Fibroblast of villous mesenchyme (primary cell): ENCODE measurements around the gene CXCL6. TPM values are rescaled to one million over a fixed set of nuclear protein-coding genes. Genes with fewer than 3 reads are reported as not detected.

ENCODE experiments used
- DNase-seq: peaks from one replicate; pipeline ENCODE4 v3.0.0-alpha.2; 2010; ENCODE audit warnings: low read depth
- H3K4me3 ChIP-seq: 2 replicates; pipeline ENCODE4 v1.5.1; 2011; ENCODE audit warnings: low read depth, mild to moderate bottlenecking, low read length
- total RNA-seq: library from RNA; depleted of rRNA; stranded (reverse); fragments of >200 nt; gene quantifications from 2 replicates; pipeline ENCODE4 v1.2.3, GENCODE V29; 2012
- TF ChIP-seq, protein P1 (sequence below): IDR thresholded peaks from 2 replicates; pipeline ENCODE4 v1.5.1; 2012; ENCODE audit warnings: low read depth, mild to moderate bottlenecking, low read length; ENCODE audit not compliant: insufficient read depth

CXCL6 gene
- total RNA-seq, 1 donor, result 4.7 TPM

GRCh38 chr4:73872316-73873108 is 36.0 kb downstream of the CXCL6 start:
- TF ChIP-seq, protein P1, sequence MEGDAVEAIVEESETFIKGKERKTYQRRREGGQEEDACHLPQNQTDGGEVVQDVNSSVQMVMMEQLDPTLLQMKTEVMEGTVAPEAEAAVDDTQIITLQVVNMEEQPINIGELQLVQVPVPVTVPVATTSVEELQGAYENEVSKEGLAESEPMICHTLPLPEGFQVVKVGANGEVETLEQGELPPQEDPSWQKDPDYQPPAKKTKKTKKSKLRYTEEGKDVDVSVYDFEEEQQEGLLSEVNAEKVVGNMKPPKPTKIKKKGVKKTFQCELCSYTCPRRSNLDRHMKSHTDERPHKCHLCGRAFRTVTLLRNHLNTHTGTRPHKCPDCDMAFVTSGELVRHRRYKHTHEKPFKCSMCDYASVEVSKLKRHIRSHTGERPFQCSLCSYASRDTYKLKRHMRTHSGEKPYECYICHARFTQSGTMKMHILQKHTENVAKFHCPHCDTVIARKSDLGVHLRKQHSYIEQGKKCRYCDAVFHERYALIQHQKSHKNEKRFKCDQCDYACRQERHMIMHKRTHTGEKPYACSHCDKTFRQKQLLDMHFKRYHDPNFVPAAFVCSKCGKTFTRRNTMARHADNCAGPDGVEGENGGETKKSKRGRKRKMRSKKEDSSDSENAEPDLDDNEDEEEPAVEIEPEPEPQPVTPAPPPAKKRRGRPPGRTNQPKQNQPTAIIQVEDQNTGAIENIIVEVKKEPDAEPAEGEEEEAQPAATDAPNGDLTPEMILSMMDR, result no peak
- no peak for DNase-seq
- H3K4me3 ChIP-seq, result no peak overlapping the region

GRCh38 chr4:73874386-73874785 is 37.9 kb downstream of the CXCL6 start:
- TF ChIP-seq, protein P1, result no peak
- no peak overlapping the region for H3K4me3 ChIP-seq
- DNase-seq, result no peak

DNA sequence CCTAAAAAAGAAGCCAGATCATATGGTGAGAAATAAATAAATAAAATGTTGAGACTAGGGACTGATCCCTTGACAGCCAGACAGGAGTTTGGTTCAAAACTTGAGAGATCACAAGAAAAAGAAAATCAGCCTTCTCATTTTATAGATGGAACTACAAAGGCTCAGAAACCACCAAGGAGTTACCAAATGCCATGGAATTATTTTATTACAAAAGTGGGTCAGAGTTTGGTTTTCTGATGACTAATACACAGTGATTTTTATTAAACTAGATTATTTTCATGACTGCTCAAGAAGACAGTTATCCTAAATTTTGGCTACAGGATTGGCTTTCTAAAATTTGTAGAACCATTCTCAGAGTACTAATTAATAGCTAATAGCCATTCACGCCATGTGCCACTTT is 38.9 kb downstream of the CXCL6 start:
- DNase-seq, result no peak
- no peak overlapping the region for H3K4me3 ChIP-seq
- TF ChIP-seq, protein P1, result no peak

DNA sequence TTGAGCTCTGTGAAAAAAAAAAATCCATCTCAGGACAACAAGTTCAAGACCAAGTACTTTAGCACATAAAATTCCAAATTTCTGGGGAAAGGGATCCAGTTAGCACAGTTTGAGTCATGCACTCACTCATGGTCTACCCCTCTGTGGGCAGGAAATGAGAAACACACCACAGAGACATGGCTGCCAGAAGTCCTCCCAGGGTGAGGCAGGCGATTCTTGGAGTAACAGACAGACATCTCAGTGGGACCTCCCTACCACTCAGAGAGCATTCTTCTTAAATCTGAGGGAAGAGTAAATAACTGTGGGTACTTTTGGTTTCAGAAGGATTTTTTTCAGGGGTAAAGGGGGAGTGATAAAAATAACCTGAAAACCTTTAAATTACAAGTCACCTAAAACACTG is 46.8 kb downstream of the CXCL6 start:
- no peak overlapping the region for H3K4me3 ChIP-seq
- no peak for DNase-seq
- TF ChIP-seq, protein P1, result no peak

DNA sequence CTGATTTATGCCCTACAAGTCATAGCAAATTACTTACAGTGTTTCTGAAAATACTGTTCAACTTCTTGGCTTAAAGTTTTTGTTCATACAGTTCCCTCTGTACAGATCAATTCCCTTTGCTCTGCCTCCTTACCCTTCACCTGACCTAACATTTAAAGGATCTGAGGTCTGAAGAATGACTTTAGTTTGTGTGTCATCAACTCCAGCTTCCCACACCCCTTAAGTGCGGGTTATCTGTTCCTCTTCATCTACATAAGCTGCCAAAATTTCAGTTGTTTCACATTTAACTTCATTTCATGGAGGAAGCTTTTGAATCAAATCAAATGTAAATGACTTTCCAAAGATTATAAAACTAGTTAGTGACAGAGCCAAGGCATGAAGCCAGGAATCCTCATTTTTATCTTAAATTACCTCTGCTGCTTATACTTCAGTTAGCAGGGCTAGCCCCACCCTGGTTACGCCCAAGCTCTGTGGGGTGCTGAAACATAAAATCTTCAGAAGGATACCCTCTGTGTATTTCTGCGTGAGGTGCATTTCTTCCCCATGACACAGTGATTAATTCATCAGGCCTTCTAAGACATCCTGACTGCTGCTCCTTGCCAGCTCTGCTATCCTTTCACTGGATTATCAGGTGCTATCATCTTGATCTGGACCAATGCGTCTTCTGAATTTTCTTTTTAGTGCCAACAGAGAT is 49.2 kb downstream of the CXCL6 start:
- TF ChIP-seq, protein P1, result no peak
- no peak for DNase-seq
- no peak overlapping the region for H3K4me3 ChIP-seq

Other genes with a start within 250 kb of the CXCL6 start
- not detected in 2 replicates for gene RASSF6, start 216.2 kb upstream of the CXCL6 start, total RNA-seq
- 25.1 and 294 TPM in 2 replicates for gene CXCL8, start 96.1 kb upstream of the CXCL6 start, total RNA-seq
- not detected in 2 replicates for gene PF4V1, start 16.6 kb downstream of the CXCL6 start, total RNA-seq
- gene CXCL1, start 32.7 kb downstream of the CXCL6 start, total RNA-seq, result 17.4 and 134 TPM in 2 replicates
- not detected in 2 replicates for gene PF4, start 145.3 kb downstream of the CXCL6 start, total RNA-seq
- gene PPBP, start 151.5 kb downstream of the CXCL6 start, total RNA-seq, result not detected in 2 replicates
- gene CXCL5, start 162.0 kb downstream of the CXCL6 start, total RNA-seq, result 0.32 and 2.2 TPM in 2 replicates
- 0.32 and 3.0 TPM in 2 replicates for gene CXCL3, start 202.0 kb downstream of the CXCL6 start, total RNA-seq